Measurements from ENCODE around the gene GPR157. TPM values are rescaled to one million over a fixed set of nuclear protein-coding genes. Genes with fewer than 3 reads are reported as not detected.

Gene GPR157
- total RNA-seq, 4 donors from 2014 or later = 2.8 to 4.4 (median 4.0) TPM

DNA sequence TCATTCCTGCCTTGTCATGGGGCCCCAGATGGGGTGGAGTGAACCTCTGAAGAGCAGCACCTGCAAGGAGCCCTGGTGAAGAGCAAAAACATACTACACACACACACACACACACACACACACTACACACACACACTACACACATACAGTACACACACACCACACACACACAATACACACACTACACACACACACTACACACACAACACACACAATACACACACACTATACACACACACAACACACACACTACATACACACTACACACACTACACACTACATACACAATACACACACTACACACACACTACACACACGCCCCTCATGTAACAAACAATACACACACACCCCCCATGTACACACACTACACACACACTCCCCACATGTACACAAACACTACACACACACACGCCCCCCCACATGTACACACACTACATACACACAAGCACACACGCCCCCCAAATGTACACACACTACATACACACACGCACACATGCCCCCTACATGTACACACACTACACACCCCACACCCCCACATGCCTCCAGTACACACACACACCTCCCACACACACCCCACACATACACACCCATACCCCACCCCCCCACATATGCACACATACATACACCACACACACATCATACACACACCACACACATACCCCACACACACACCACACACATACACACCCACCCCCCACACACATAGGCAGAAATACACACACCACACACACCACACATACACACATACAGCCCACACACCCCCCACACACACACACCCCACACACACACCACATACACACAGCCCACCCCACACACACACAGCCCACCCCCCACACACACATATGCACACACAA lies 68.8 kb downstream of the GPR157 start:
- Histone ChIP-seq H3K9me3 (no peaks in the 10 kb centered on the region), H3K4me3 (no peak overlapping the region), H3K27me3 (no peaks in the 10 kb centered on the region), H3K27ac (no peak overlapping the region), H3K36me3 (no peaks in the 10 kb centered on the region), H3K4me1 (peaks cover 0 to 36% (median under 1%) of the 10 kb centered on the region in 3 donors)
- ATAC-seq = no peak
- WGBS, 2 donors (ENCODE audit: low coverage in 1 of 2) = 89% methylated on average over 3 of the region's 4 CpGs
- TF ChIP-seq, protein P1, sequence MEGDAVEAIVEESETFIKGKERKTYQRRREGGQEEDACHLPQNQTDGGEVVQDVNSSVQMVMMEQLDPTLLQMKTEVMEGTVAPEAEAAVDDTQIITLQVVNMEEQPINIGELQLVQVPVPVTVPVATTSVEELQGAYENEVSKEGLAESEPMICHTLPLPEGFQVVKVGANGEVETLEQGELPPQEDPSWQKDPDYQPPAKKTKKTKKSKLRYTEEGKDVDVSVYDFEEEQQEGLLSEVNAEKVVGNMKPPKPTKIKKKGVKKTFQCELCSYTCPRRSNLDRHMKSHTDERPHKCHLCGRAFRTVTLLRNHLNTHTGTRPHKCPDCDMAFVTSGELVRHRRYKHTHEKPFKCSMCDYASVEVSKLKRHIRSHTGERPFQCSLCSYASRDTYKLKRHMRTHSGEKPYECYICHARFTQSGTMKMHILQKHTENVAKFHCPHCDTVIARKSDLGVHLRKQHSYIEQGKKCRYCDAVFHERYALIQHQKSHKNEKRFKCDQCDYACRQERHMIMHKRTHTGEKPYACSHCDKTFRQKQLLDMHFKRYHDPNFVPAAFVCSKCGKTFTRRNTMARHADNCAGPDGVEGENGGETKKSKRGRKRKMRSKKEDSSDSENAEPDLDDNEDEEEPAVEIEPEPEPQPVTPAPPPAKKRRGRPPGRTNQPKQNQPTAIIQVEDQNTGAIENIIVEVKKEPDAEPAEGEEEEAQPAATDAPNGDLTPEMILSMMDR (IDR thresholded peaks at IDR 0.05) = no peak
- TF ChIP-seq POLR2A (IDR thresholded peaks at IDR 0.05) (no peak), POLR2AphosphoS5 (IDR thresholded peaks at IDR 0.05) (no peak), EP300 (IDR thresholded peaks at IDR 0.05) (no peak)

DNA sequence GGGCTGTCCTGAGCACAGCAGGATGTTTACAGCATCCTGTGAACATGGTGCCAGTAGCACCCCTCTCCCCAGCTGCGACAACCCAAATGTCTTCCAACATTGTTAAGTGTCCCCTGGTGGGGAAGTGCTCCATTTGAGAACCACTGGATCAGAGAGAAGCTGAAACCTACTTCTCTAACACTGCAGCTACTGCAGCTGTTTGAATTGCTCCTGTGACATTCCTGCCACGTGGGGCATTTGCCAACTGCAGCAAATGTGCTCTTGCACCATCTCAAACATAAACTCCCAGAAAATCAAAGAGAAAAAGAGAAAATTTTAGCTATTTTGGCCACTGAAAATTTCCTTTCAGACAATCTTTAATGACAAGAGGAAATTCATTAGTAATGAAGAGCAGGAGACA lies 70.4 kb downstream of the GPR157 start:
- WGBS, 2 donors (ENCODE audit: low coverage in 1 of 2) = 29 to 60% methylated on average over 1 of the region's 2 CpGs
- Histone ChIP-seq H3K9me3 (no peaks in the 10 kb centered on the region), H3K4me3 (no peak overlapping the region), H3K27ac (no peak overlapping the region), H3K27me3 (no peaks in the 10 kb centered on the region), H3K36me3 (no peaks in the 10 kb centered on the region), H3K4me1 (peaks cover 0 to 22% (median 0%) of the 10 kb centered on the region in 3 donors)
- no peak for ATAC-seq
- no peak for TF ChIP-seq EP300 (IDR thresholded peaks at IDR 0.05)
- TF ChIP-seq, protein P1 (IDR thresholded peaks at IDR 0.05) = peak in 3 of 4 experiments; percentile 48 to 51 (median 50)

- 40 to 100% methylated on average over 1 of the region's 10 CpGs for WGBS, 2 donors (ENCODE audit: low coverage in 1 of 2)
Observed at GRCh38 chr1:9057851-9058250, 71.1 kb downstream of the GPR157 start.

DNA sequence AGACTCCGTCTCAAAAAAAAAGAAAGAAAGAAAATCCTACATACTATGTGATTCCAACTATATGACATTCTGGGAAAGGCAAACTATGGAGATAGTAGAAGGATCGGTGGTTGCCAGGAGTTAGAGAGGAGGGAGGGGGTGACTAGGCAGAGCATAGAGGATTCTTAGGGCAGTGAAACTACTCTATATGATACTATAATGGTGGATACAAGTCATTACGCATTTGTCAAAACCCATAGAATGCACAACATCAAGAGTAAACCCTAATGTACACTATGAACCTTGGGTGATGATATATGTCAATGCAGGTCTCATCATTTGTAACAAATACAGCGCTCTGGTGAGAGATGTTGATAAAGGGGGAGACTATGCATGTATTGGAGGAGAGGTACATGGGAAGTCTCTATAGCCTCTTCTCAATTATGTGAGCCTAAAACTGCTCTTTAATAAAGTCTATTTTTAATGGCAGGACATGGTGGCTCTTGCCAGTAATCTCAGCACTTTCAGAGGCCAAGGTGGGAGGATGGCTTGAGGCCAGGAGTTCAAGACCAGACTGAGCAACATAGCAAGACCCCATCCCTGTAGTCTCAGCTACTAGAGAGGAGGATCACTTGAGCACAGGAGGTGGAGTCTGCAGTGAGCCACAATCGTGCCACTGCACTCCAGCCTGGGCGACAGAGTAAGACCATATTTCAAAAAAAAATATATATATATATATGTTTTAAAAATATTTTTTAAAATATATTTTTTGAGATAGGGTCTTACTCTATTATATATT lies 76.4 kb downstream of the GPR157 start:
- no peak for ATAC-seq
- WGBS, 2 donors (ENCODE audit: low coverage in 1 of 2) = 94 to 97% methylated on average over 6 of the region's 6 CpGs
- no peak overlapping the region for H3K27ac ChIP-seq
- no peak overlapping the region for H3K4me3 ChIP-seq
- H3K4me1 ChIP-seq = no peaks in the 10 kb centered on the region
- no peaks in the 10 kb centered on the region for H3K27me3 ChIP-seq
- no peaks in the 10 kb centered on the region for H3K36me3 ChIP-seq
- no peak for TF ChIP-seq EP300 (IDR thresholded peaks at IDR 0.05)
- no peak for TF ChIP-seq POLR2AphosphoS5 (IDR thresholded peaks at IDR 0.05)
- TF ChIP-seq, protein P1 (IDR thresholded peaks at IDR 0.05) = no peak
- TF ChIP-seq POLR2A (IDR thresholded peaks at IDR 0.05) = no peak
- H3K9me3 ChIP-seq = no peaks in the 10 kb centered on the region

More at GRCh38 chr1:9057851-9058250, 71.1 kb downstream of the GPR157 start:
- no peak for TF ChIP-seq POLR2AphosphoS5 (IDR thresholded peaks at IDR 0.05)
- TF ChIP-seq POLR2A (IDR thresholded peaks at IDR 0.05) = no peak
- no peak for TF ChIP-seq EP300 (IDR thresholded peaks at IDR 0.05)
- TF ChIP-seq, protein P1 (IDR thresholded peaks at IDR 0.05) = no peak
- no peak for ATAC-seq
- Histone ChIP-seq H3K27ac (no peak overlapping the region), H3K27me3 (no peaks in the 10 kb centered on the region), H3K36me3 (no peaks in the 10 kb centered on the region), H3K4me3 (no peak overlapping the region), H3K4me1 (peaks cover 0 to 20% (median 0%) of the 10 kb centered on the region in 3 donors), H3K9me3 (no peaks in the 10 kb centered on the region)
